Measurements from ENCODE around the gene SAFB. TPM values are rescaled to one million over a fixed set of nuclear protein-coding genes. Genes with fewer than 3 reads are reported as not detected.

The SAFB gene
- polyA plus RNA-seq, 3 donors = 12.2 to 76.6 (median 23.1) TPM

GRCh38 chr19:5632241-5632612, 9.3 kb downstream of the SAFB start:
- Histone ChIP-seq H3K27me3 (ENCODE audit: control insufficient read depth in 2 of 2, insufficient read depth in 2 of 2, low read length in 2 of 2) (no peaks in the 10 kb centered on the region), H3K4me1 (ENCODE audit: control insufficient read depth in 1 of 2, insufficient read depth in 2 of 2, low read length in 2 of 2) (peaks cover 28 to 37% of the 10 kb centered on the region in 2 donors), H3K27ac (ENCODE audit: low read depth in 1 of 2, low read length in 2 of 2) (peak overlapping the region in 1 of 2 donors; percentile 46), H3K4me2 (replicated peaks; ENCODE audit: extremely low read depth, low read length, poor library complexity, severe bottlenecking) (no peak overlapping the region), H3K9ac (ENCODE audit: insufficient read depth, low read length, poor library complexity, severe bottlenecking) (no peak overlapping the region), H4K20me1 (ENCODE audit: insufficient read depth, low read length) (peaks cover 100% of the 10 kb centered on the region), H3K36me3 (replicated peaks in 1 of 2; ENCODE audit: control insufficient read depth in 1 of 2, insufficient read depth in 2 of 2, low read length in 2 of 2) (peaks cover 15 to 63% of the 10 kb centered on the region in 2 donors), H3K79me2 (ENCODE audit: insufficient read depth, low read length) (peaks cover 100% of the 10 kb centered on the region), H2AFZ (ENCODE audit: insufficient read depth, low read depth, low read length, poor library complexity, severe bottlenecking) (no peak overlapping the region), H3K9me3 (replicated peaks in 1 of 2; ENCODE audit: control insufficient read depth in 1 of 2, insufficient read depth in 1 of 2, low read length in 2 of 2) (no peaks in the 10 kb centered on the region), H3K4me3 (replicated peaks in 1 of 3; ENCODE audit: low read depth in 2 of 3, low read length in 3 of 3) (no peak overlapping the region)
- DNase-seq = no peak
- H3K27ac Mint-ChIP-seq = peak overlapping the region in 2 of 7 donors; percentile 40 to 63
- peaks cover 46% of the 10 kb centered on the region for H3K4me1 Mint-ChIP-seq
- no CpG with 5 or more reads among the region's 4 CpGs for whole genome bisulfite sequencing (ENCODE audit: insufficient coverage)
- TF ChIP-seq CTCF (IDR thresholded peaks at IDR 0.05) = no peak
- intact Hi-C loops (cut with micrococcal nuclease) = no loop called here
- H3K27me3 Mint-ChIP-seq (ENCODE audit: low read depth in 3 of 3) = peaks cover 0 to 2% (median 0%) of the 10 kb centered on the region in 3 donors
- H3K9me3 Mint-ChIP-seq = no peaks in the 10 kb centered on the region
- peaks cover 31 to 68% of the 10 kb centered on the region in 2 donors for H3K36me3 Mint-ChIP-seq
- H3K4me3 Mint-ChIP-seq = no peak overlapping the region

- Histone ChIP-seq H3K4me1 (ENCODE audit: control insufficient read depth in 1 of 2, insufficient read depth in 2 of 2, low read length in 2 of 2) (peaks cover 24 to 33% of the 10 kb centered on the region in 2 donors), H2AFZ (ENCODE audit: insufficient read depth, low read depth, low read length, poor library complexity, severe bottlenecking) (no peak overlapping the region), H3K27ac (ENCODE audit: low read depth in 1 of 2, low read length in 2 of 2) (peak overlapping the region in 1 of 2 donors; percentile 46), H3K36me3 (replicated peaks in 1 of 2; ENCODE audit: control insufficient read depth in 1 of 2, insufficient read depth in 2 of 2, low read length in 2 of 2) (peaks cover 13 to 62% of the 10 kb centered on the region in 2 donors), H3K9ac (ENCODE audit: insufficient read depth, low read length, poor library complexity, severe bottlenecking) (no peak overlapping the region), H3K4me3 (replicated peaks in 1 of 3; ENCODE audit: low read depth in 2 of 3, low read length in 3 of 3) (no peak overlapping the region), H4K20me1 (ENCODE audit: insufficient read depth, low read length) (peaks cover 100% of the 10 kb centered on the region), H3K79me2 (ENCODE audit: insufficient read depth, low read length) (peaks cover 100% of the 10 kb centered on the region), H3K27me3 (ENCODE audit: control insufficient read depth in 2 of 2, insufficient read depth in 2 of 2, low read length in 2 of 2) (no peaks in the 10 kb centered on the region), H3K4me2 (replicated peaks; ENCODE audit: extremely low read depth, low read length, poor library complexity, severe bottlenecking) (no peak overlapping the region), H3K9me3 (replicated peaks in 1 of 2; ENCODE audit: control insufficient read depth in 1 of 2, insufficient read depth in 1 of 2, low read length in 2 of 2) (no peaks in the 10 kb centered on the region)
- no peak overlapping the region for H3K4me3 Mint-ChIP-seq
- DNase-seq = no peak
- peaks cover 42% of the 10 kb centered on the region for H3K4me1 Mint-ChIP-seq
- peak overlapping the region in 5 of 7 donors; percentile 9 to 55 (median 33) for H3K27ac Mint-ChIP-seq
- H3K9me3 Mint-ChIP-seq = no peaks in the 10 kb centered on the region
- H3K27me3 Mint-ChIP-seq (ENCODE audit: low read depth in 3 of 3) = peaks cover 0 to 2% (median 0%) of the 10 kb centered on the region in 3 donors
- intact Hi-C loops (cut with micrococcal nuclease) = no loop called here
- peaks cover 27 to 71% of the 10 kb centered on the region in 2 donors for H3K36me3 Mint-ChIP-seq
- no peak for TF ChIP-seq CTCF (IDR thresholded peaks at IDR 0.05)
- 92% methylated on average over 2 of the region's 5 CpGs for WGBS (ENCODE audit: insufficient coverage)
Observed at GRCh38 chr19:5632657-5633056, 9.8 kb downstream of the SAFB start.

Measured in CD14-positive monocyte (primary cell).